H1 (cell line): ENCODE measurements around the gene PMF1. TPM values are rescaled to one million over a fixed set of nuclear protein-coding genes. Genes with fewer than 3 reads are reported as not detected.

Experiments used
- CTCF ChIA-PET: fragments of 300-600 bp; sonication (Branson Sonifier 250); formaldehyde crosslinking; loops from one replicate; lab custom pipeline; 2021; ENCODE audit not compliant: partially characterized antibody; lab: Charles Lee
- POLR2A ChIA-PET: fragments of 300-600 bp; sonication (Branson Sonifier 250); formaldehyde crosslinking; loops from one replicate; lab custom pipeline; 2021; ENCODE audit warnings: inconsistent platforms; ENCODE audit not compliant: partially characterized antibody; lab: Charles Lee
- DNase-seq, 2 experiments: peaks; one replicate each; pipeline versions ENCODE4 v3.0.0 to v3.0.0-alpha.2; 2010 to 2022; ENCODE audit warnings: low spot score in 2 of 2, low read depth in 1 of 2, mixed read lengths in 1 of 2
- FAIRE-seq: peaks from 2 replicates; lab custom pipeline; 2011; peaks lifted over from hg19 to GRCh38; lab: Jason Lieb, UNC
- H2AFZ ChIP-seq: 2 replicates; pipeline ENCODE4 v1.8.1; 2012; ENCODE audit warnings: low read length, inconsistent platforms
- H2AK5ac ChIP-seq: 2 replicates; pipeline ENCODE4 v1.6.1; 2013; ENCODE audit warnings: low read depth, low read length
- H2BK120ac ChIP-seq: replicated peaks from 2 replicates; pipeline ENCODE3; 2013; ENCODE audit warnings: low read depth, low read length, inconsistent platforms
- H2BK12ac ChIP-seq: 2 replicates; pipeline ENCODE4 v1.6.1; 2013; ENCODE audit warnings: low read depth, low read length
- H2BK15ac ChIP-seq: 2 replicates; pipeline ENCODE4 v1.6.1; 2013; ENCODE audit warnings: low read length
- H2BK20ac ChIP-seq: 2 replicates; pipeline ENCODE4 v1.6.1; 2013; ENCODE audit warnings: low read length
- H2BK5ac ChIP-seq: 2 replicates; pipeline ENCODE4 v1.6.1; 2013; ENCODE audit warnings: low read depth, low read length
- H3K14ac ChIP-seq: 2 replicates; pipeline ENCODE4 v1.6.1; 2013; ENCODE audit warnings: inconsistent platforms; ENCODE audit not compliant: insufficient read length
- H3K18ac ChIP-seq: 2 replicates; pipeline ENCODE4 v1.6.1; 2013; ENCODE audit warnings: low read length; ENCODE audit errors: extremely low read depth
- H3K23ac ChIP-seq: 2 replicates; pipeline ENCODE4 v1.6.1; 2013; ENCODE audit warnings: inconsistent platforms; ENCODE audit not compliant: insufficient read length
- H3K23me2 ChIP-seq: 2 replicates; pipeline ENCODE4 v1.6.1; 2013; ENCODE audit warnings: low read depth, low read length
- H3K27ac ChIP-seq: 2 replicates; pipeline ENCODE4 v1.6.1; 2011; ENCODE audit warnings: low read depth, low read length, inconsistent platforms
- H3K27me3 ChIP-seq, 4 experiments: replicated peaks in 1 of 4; 1 replicate in 1 of 4; 2 replicates in 3 of 4; pipeline versions ENCODE4 v1.6.1 to v1.8.1; 2011 to 2013; ENCODE audit warnings: low read length in 3 of 4, mild to moderate bottlenecking in 3 of 4, inconsistent platforms in 2 of 4, mixed read lengths in 2 of 4, moderate library complexity in 1 of 4; ENCODE audit not compliant: control insufficient read depth in 3 of 4, insufficient read depth in 3 of 4; ENCODE audit errors: extremely low read depth in 1 of 4
- H3K36me3 ChIP-seq, 4 experiments: 2 replicates each; pipeline versions ENCODE4 v1.6.1 to v1.8.1; 2011 to 2013; ENCODE audit warnings: mild to moderate bottlenecking in 4 of 4, low read length in 3 of 4, moderate library complexity in 2 of 4, control low read depth in 1 of 4, inconsistent platforms in 1 of 4; ENCODE audit not compliant: insufficient read depth in 4 of 4, control insufficient read depth in 2 of 4
- H3K4ac ChIP-seq: replicated peaks from 2 replicates; pipeline ENCODE3; 2013; ENCODE audit warnings: low read length, low read depth, mixed read lengths, inconsistent platforms; ENCODE audit not compliant: insufficient read length
- H3K4me1 ChIP-seq, 4 experiments: replicated peaks in 1 of 4; 1 replicate in 1 of 4; 2 replicates in 3 of 4; pipeline versions ENCODE4 v1.6.1 to v1.8.1; 2011 to 2013; ENCODE audit warnings: low read length in 3 of 4, inconsistent platforms in 2 of 4, mixed read lengths in 1 of 4; ENCODE audit not compliant: insufficient read depth in 4 of 4, control insufficient read depth in 3 of 4
- H3K4me2 ChIP-seq, 2 experiments: 2 replicates each; pipeline versions ENCODE4 v1.6.1 to v1.8.1; 2011 to 2013; ENCODE audit warnings: low read depth in 2 of 2, low read length in 2 of 2, control low read depth in 1 of 2, inconsistent platforms in 1 of 2, mild to moderate bottlenecking in 1 of 2; ENCODE audit not compliant: insufficient read depth in 1 of 2
- H3K4me3 ChIP-seq, 4 experiments: fragments of 200-600, 300-600 bp in 1 of 4; sonication (generic), shearing (Covaris generic), sonication (Bioruptor Twin) in 1 of 4; 2 replicates each; pipeline versions ENCODE4 v1.5.1 to v1.8.1; 2011 to 2016; ENCODE audit warnings: low read length in 4 of 4, low read depth in 3 of 4, control low read depth in 2 of 4, inconsistent platforms in 2 of 4, mild to moderate bottlenecking in 2 of 4, mixed read lengths in 1 of 4, moderate library complexity in 1 of 4; ENCODE audit not compliant: insufficient read depth in 2 of 4; ENCODE audit errors: extremely low read depth in 1 of 4
- H3K56ac ChIP-seq: replicated peaks from 2 replicates; pipeline ENCODE3; 2013; ENCODE audit warnings: low read depth, mild to moderate bottlenecking, mixed read lengths, low read length, inconsistent platforms; ENCODE audit not compliant: insufficient read length
- H3K79me1 ChIP-seq: 2 replicates; pipeline ENCODE4 v1.6.1; 2013; ENCODE audit warnings: low read depth, low read length, control low read depth
- H3K79me2 ChIP-seq, 2 experiments: 2 replicates each; pipeline versions ENCODE4 v1.6.1 to v1.8.1; 2012 to 2013; ENCODE audit warnings: low read length in 2 of 2, mild to moderate bottlenecking in 2 of 2, inconsistent platforms in 1 of 2; ENCODE audit not compliant: insufficient read depth in 2 of 2, control insufficient read depth in 1 of 2
- H3K9ac ChIP-seq, 4 experiments: replicated peaks in 1 of 4; 1 replicate in 1 of 4; 2 replicates in 3 of 4; pipeline versions ENCODE4 v1.6.1 to v1.8.1; 2011 to 2013; ENCODE audit warnings: low read depth in 3 of 4, low read length in 3 of 4, control low read depth in 2 of 4, mild to moderate bottlenecking in 2 of 4, moderate library complexity in 2 of 4, inconsistent platforms in 1 of 4; ENCODE audit errors: extremely low read depth in 1 of 4
- H3K9me3 ChIP-seq, 2 experiments: 2 replicates each; pipeline versions ENCODE4 v1.6.1 to v1.8.1; 2012 to 2013; ENCODE audit warnings: mild to moderate bottlenecking in 2 of 2, moderate library complexity in 2 of 2, control low read depth in 1 of 2, inconsistent platforms in 1 of 2, low read depth in 1 of 2, low read length in 1 of 2, mixed read lengths in 1 of 2; ENCODE audit not compliant: insufficient read depth in 2 of 2
- H4K20me1 ChIP-seq, 2 experiments: replicated peaks in 1 of 2; 2 replicates each; pipeline versions ENCODE3 to v1.8.1; 2011 to 2013; ENCODE audit warnings: inconsistent platforms in 2 of 2, low read length in 2 of 2, mild to moderate bottlenecking in 1 of 2; ENCODE audit not compliant: insufficient read depth in 2 of 2, control insufficient read depth in 1 of 2
- H4K5ac ChIP-seq: 2 replicates; pipeline ENCODE4 v1.6.1; 2013; ENCODE audit warnings: low read length, low read depth, mixed read lengths, inconsistent platforms; ENCODE audit not compliant: insufficient read length
- H4K8ac ChIP-seq: 2 replicates; pipeline ENCODE4 v1.8.0; 2013; ENCODE audit warnings: mild to moderate bottlenecking, moderate library complexity, low read length, inconsistent platforms; ENCODE audit not compliant: insufficient read depth; ENCODE audit errors: extremely low read depth
- H4K91ac ChIP-seq: replicated peaks from 2 replicates; pipeline ENCODE3; 2013; ENCODE audit warnings: low read length, mixed read lengths, inconsistent platforms; ENCODE audit not compliant: insufficient read length
- ASH2L ChIP-seq: fragments of 200-600, 300-600 bp; sonication (generic); IDR thresholded peaks from one replicate; pipeline ENCODE4 v1.7.1; 2017; ENCODE audit warnings: low read length
- CEBPB ChIP-seq: IDR thresholded peaks from 2 replicates; pipeline ENCODE4 v1.6.1; 2012; ENCODE audit warnings: low read depth, low read length
- KDM1A ChIP-seq: fragments of 200-600, 300-600 bp; sonication (generic); IDR thresholded peaks from 2 replicates; pipeline ENCODE4 v1.7.1; 2016; ENCODE audit warnings: mild to moderate bottlenecking, low read length, borderline replicate concordance
- POLR2A ChIP-seq, 2 experiments: IDR thresholded peaks; 1 replicate in 1 of 2; 2 replicates in 1 of 2; pipeline ENCODE4 v1.6.1; 2011; ENCODE audit warnings: low read depth in 2 of 2, low read length in 2 of 2, mild to moderate bottlenecking in 2 of 2; ENCODE audit errors: control extremely low read depth in 1 of 2
- POLR2AphosphoS5 ChIP-seq: IDR thresholded peaks from 2 replicates; pipeline ENCODE4 v1.6.1; 2011; ENCODE audit warnings: low read depth, low read length
- SIRT6 ChIP-seq: IDR thresholded peaks from one replicate; pipeline ENCODE4 v1.7.1; 2012; ENCODE audit warnings: low read length, inconsistent platforms
- SP1 ChIP-seq: IDR thresholded peaks from 2 replicates; pipeline ENCODE4 v1.6.1; 2011; ENCODE audit warnings: low read depth, low read length
- WGBS, 2 experiments: shearing (Covaris generic) in 1 of 2; methylation state at CpG; one replicate each; pipeline versions ENCODE4 v1.1.6 to v1.1.7; 2013 to 2015; ENCODE audit warnings: low lambda C conversion rate in 2 of 2, mixed read lengths in 2 of 2, inconsistent platforms in 1 of 2, low coverage in 1 of 2, missing lambda C conversion rate in 1 of 2; ENCODE audit not compliant: insufficient replicate concordance in 2 of 2, insufficient coverage in 1 of 2, insufficient read length in 1 of 2; ENCODE audit errors: extremely low coverage in 1 of 2, missing lambda C conversion rate in 1 of 2; 5-methylcytosine and 5-hydroxymethylcytosine counted together
- polyA plus RNA-seq, 7 experiments: library from polyadenylated mRNA; depleted of rRNA in 3 of 7; stranded (reverse) in 5 of 7; unstranded in 2 of 7; fragments of >200 nt in 5 of 7; fragments of 200-250 nt in 2 of 7; gene quantifications; 1 replicate in 5 of 7; 2 replicates in 1 of 7; 4 replicates in 1 of 7; pipeline versions ENCODE4 v1.2.1 to v1.2.3, GENCODE V29; 2011 to 2013; ENCODE audit warnings: missing spikeins in 2 of 7, mixed read lengths in 2 of 7
- total RNA-seq: library from RNA; stranded (reverse); fragmentation: NEBNext Ultra II Directional; extraction: Animal tissue kit (Norgen Biotek cat#: 25700); gene quantifications from 2 replicates; pipeline ENCODE4 v1.2.1, GENCODE V29; 2021

The PMF1 gene
- total and polyA plus RNA-seq, 2 of the 8 experiments (the other 6 are each of a cell fraction or from before 2014, with no cell fraction given): 113 to 296 TPM

DNA sequence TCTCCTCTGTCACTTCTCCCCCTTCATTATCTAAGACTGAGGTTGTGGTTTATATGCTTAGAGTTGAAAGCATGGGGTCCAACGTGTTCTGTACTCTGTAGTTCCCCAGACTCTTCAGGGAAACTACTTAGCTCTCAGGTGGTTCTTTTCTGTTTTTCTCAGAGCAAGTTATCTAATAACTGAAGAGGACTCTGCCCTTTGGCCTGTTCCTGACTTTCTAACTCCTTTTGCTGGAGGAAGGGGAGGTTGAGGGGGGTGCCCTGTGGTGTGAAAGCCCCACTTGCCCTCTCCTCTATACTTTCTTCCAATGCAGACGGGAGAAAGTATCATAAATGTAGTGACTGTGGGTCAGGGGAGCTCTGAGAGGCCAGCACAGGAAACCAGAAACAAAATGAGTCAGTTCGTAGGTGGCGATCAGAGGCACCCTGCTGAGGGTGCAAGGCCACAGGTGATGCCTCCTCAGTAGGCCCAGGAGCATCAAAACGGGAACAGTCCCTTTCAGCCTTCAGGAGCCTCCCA lies 13.9 kb upstream of the PMF1 start:
- FAIRE-seq: no peak
- H3K36me3 ChIP-seq: peaks cover 4 to 28% (median 9%) of the 10 kb centered on the region in 4 experiments; a peak in 4 of 8 replicates

More for the DNA sequence above, 13.9 kb upstream of the PMF1 start:
- Histone ChIP-seq H3K18ac (no peak overlapping the region), H4K5ac (no peak overlapping the region), H4K8ac (no peak overlapping the region), H3K4me2 (no peak overlapping the region), H3K9ac (no peak overlapping the region), H2BK120ac (no peak overlapping the region), H3K79me2 (peaks cover 16 to 59% of the 10 kb centered on the region in 2 experiments), H3K23me2 (peaks cover 6% of the 10 kb centered on the region; the same call in 1 of the 2 replicates), H3K23ac (no peak overlapping the region), H3K56ac (no peak overlapping the region), H3K79me1 (peaks cover 21% of the 10 kb centered on the region), H4K20me1 (peaks cover 0 to 13% of the 10 kb centered on the region in 2 experiments), H2AFZ (no peak overlapping the region), H3K27me3 (no peaks in the 10 kb centered on the region), H2BK12ac (no peak overlapping the region), H2AK5ac (no peak overlapping the region), H2BK20ac (no peak overlapping the region), H3K9me3 (no peaks in the 10 kb centered on the region), H4K91ac (no peak overlapping the region), H3K4ac (no peak overlapping the region), H2BK5ac (no peak overlapping the region), H2BK15ac (no peak overlapping the region), H3K14ac (no peak overlapping the region), H3K4me1 (peaks cover 0 to 16% (median 3%) of the 10 kb centered on the region in 4 experiments; a peak in 4 of 7 replicates), H3K27ac (no peak overlapping the region), H3K4me3 (no peak overlapping the region)
- WGBS, 2 experiments: 94% methylated on average over 5 of the region's 5 CpGs; no CpG with 5 or more reads in 1 of the 2 experiments
- CTCF ChIA-PET: interaction anchor here (0.8 to 5.3 kb wide), 9 partner anchors 10 to 102 kb away, joined by 3 to 41 read pairs (median 5); partner anchors contain the start of gene PMF1
- no peak for DNase-seq
- no peak for TF ChIP-seq POLR2A (IDR thresholded peaks at IDR 0.05; ENCODE audit: control extremely low read depth in 1 of 2, low read depth in 2 of 2, low read length in 2 of 2)
- no peak for TF ChIP-seq KDM1A
- no peak for TF ChIP-seq SIRT6
- TF ChIP-seq CEBPB: no peak
- no peak for TF ChIP-seq SP1
- TF ChIP-seq POLR2AphosphoS5: no peak
- no peak for TF ChIP-seq ASH2L
- POLR2A ChIA-PET: interaction anchor here (0.6 to 9.5 kb wide), 5 partner anchors 9 to 35 kb away, joined by 3 to 77 read pairs (median 3); partner anchors contain the start of gene PMF1
